GM11168 (cell line): ENCODE measurements around the gene ELOVL7.
"Not testable (repeated sequence)": the region's sequence is repeated elsewhere in the genome, so short reads cannot be mapped to it uniquely, and the experiment has no call there.

Experiments
- in situ Hi-C: fragments of 300-500 bp; cut with MboI; formaldehyde crosslinking; loops from one replicate; pipeline ENCODE4 v1.12.0; 2022; ENCODE audit warnings: low sequenced_read_pairs; ENCODE audit not compliant: unreplicated experiment

Gene ELOVL7

GRCh38 chr5:60843936-60844905, at the start of gene ELOVL7:
Gene ELOVL7 (minus strand): TSS chr5:60844269. CDS start chr5:60787397, 56,872 bp downstream.
- in situ Hi-C loops = loop anchor here (10.0 kb wide), 1 partner anchor 149 kb away; no protein-coding TSS in a partner anchor

GRCh38 chr5:60893521-60893920, 49.5 kb upstream of the ELOVL7 start:
- in situ Hi-C loops = no loop called here

- in situ Hi-C loops = no loop called here
These were observed 47.6 kb upstream of the ELOVL7 start for GRCh38 chr5:60891667-60892066.

- in situ Hi-C loops = no loop called here
These were observed 44.4 kb upstream of the ELOVL7 start for GRCh38 chr5:60888359-60889061.

GRCh38 chr5:60887746-60888145, 43.7 kb upstream of the ELOVL7 start:
- in situ Hi-C loops = no loop called here

- in situ Hi-C loops = no loop called here
These were observed 43.0 kb upstream of the ELOVL7 start for GRCh38 chr5:60887096-60887495.

- in situ Hi-C loops = no loop called here
These were observed 42.1 kb upstream of the ELOVL7 start for GRCh38 chr5:60886158-60886557.

GRCh38 chr5:60883229-60883628, 39.2 kb upstream of the ELOVL7 start:
- in situ Hi-C loops = no loop called here

GRCh38 chr5:60872892-60873291, 28.8 kb upstream of the ELOVL7 start:
- in situ Hi-C loops = no loop called here

- in situ Hi-C loops = no loop called here
These were observed 26.8 kb upstream of the ELOVL7 start for GRCh38 chr5:60870857-60871256.

- in situ Hi-C loops = not testable (repeated sequence)
These were observed 16.5 kb upstream of the ELOVL7 start for GRCh38 chr5:60860572-60860971.

GRCh38 chr5:60856066-60856465, 12.0 kb upstream of the ELOVL7 start:
- in situ Hi-C loops = no loop called here

GRCh38 chr5:60852940-60853339, 8.9 kb upstream of the ELOVL7 start:
- in situ Hi-C loops = no loop called here

GRCh38 chr5:60852317-60852716, 8.2 kb upstream of the ELOVL7 start:
- in situ Hi-C loops = no loop called here

GRCh38 chr5:60851626-60852025, 7.6 kb upstream of the ELOVL7 start:
- in situ Hi-C loops = no loop called here

GRCh38 chr5:60846298-60846697, 2.2 kb upstream of the ELOVL7 start:
- in situ Hi-C loops = loop anchor here (10.0 kb wide), 1 partner anchor 151 kb away; no protein-coding TSS in a partner anchor

GRCh38 chr5:60843386-60843935, 608 bp downstream of the ELOVL7 start:
- in situ Hi-C loops = loop anchor here (10.0 kb wide), 1 partner anchor 149 kb away; no protein-coding TSS in a partner anchor

- in situ Hi-C loops = loop anchor here (10.0 kb wide), 1 partner anchor 148 kb away; no protein-coding TSS in a partner anchor
These were observed 1.1 kb downstream of the ELOVL7 start for GRCh38 chr5:60842871-60843385.

- in situ Hi-C loops = loop anchor here (10.0 kb wide), 1 partner anchor 147 kb away; no protein-coding TSS in a partner anchor
These were observed 2.7 kb downstream of the ELOVL7 start for GRCh38 chr5:60841361-60841760.

GRCh38 chr5:60836131-60836530, 7.9 kb downstream of the ELOVL7 start:
- in situ Hi-C loops = no loop called here
